ENCODE results near the gene MAGEF1. TPM values are rescaled to one million over a fixed set of nuclear protein-coding genes. Genes with fewer than 3 reads are reported as not detected.

The MAGEF1 gene
- total and polyA plus RNA-seq, 2 of the 8 experiments (the other 6 are each of a cell fraction or from before 2014, with no cell fraction given), result 26.5 to 56.7 TPM

GRCh38 chr3:184694716-184695115 is 17.1 kb downstream of the MAGEF1 start:
- H3K79me2 ChIP-seq (ENCODE audit: control insufficient read depth in 1 of 2, insufficient read depth in 2 of 2, low read length in 2 of 2), result no peaks in the 10 kb centered on the region
- H4K5ac ChIP-seq (ENCODE audit: insufficient read length, low read depth, low read length), result no peak overlapping the region
- peaks cover 0 to 3% (median 0%) of the 10 kb centered on the region in 4 experiments; a peak in 1 of 7 replicates for H3K27me3 ChIP-seq (replicated peaks in 1 of 4; ENCODE audit: control insufficient read depth in 3 of 4, extremely low read depth in 1 of 4, insufficient read depth in 3 of 4, low read length in 3 of 4)
- no peak overlapping the region for H2BK20ac ChIP-seq (ENCODE audit: low read length)
- 63% methylated on average over 3 of the region's 3 CpGs; no CpG with 5 or more reads in 1 of the 2 experiments for WGBS, 2 experiments (ENCODE audit: extremely low coverage in 1 of 2, insufficient coverage in 1 of 2, insufficient read length in 1 of 2, insufficient replicate concordance in 2 of 2, low coverage in 1 of 2, low lambda C conversion rate in 2 of 2, missing lambda C conversion rate in 1 of 2)
- H3K23ac ChIP-seq (ENCODE audit: insufficient read length), result no peak overlapping the region
- H3K4me3 ChIP-seq (ENCODE audit: extremely low read depth in 1 of 4, insufficient read depth in 2 of 4, low read depth in 3 of 4, low read length in 4 of 4), result no peak overlapping the region
- CTCF ChIA-PET (ENCODE audit: partially characterized antibody), result interaction anchor here (0.6 to 2.3 kb wide), 4 partner anchors 17 to 169 kb away, joined by 3 to 8 read pairs (median 4); partner anchors contain the start of gene MAGEF1
- no peak overlapping the region for H3K9ac ChIP-seq (replicated peaks in 1 of 4; ENCODE audit: extremely low read depth in 1 of 4, low read depth in 3 of 4, low read length in 3 of 4)
- H3K36me3 ChIP-seq (ENCODE audit: control insufficient read depth in 2 of 4, insufficient read depth in 4 of 4, low read length in 3 of 4), result no peaks in the 10 kb centered on the region
- no peak overlapping the region for H2BK5ac ChIP-seq (ENCODE audit: low read depth, low read length)
- H2BK120ac ChIP-seq (replicated peaks; ENCODE audit: low read depth, low read length), result no peak overlapping the region
- H2BK15ac ChIP-seq (ENCODE audit: low read length), result no peak overlapping the region
- no peaks in the 10 kb centered on the region; the same call in 1 of the 2 replicates for H3K23me2 ChIP-seq (ENCODE audit: low read depth, low read length)
- peaks cover 2 to 9% (median 4%) of the 10 kb centered on the region in 4 experiments; a peak in 4 of 7 replicates for H3K4me1 ChIP-seq (replicated peaks in 1 of 4; ENCODE audit: control insufficient read depth in 3 of 4, insufficient read depth in 4 of 4, low read length in 3 of 4)
- H3K9me3 ChIP-seq (ENCODE audit: insufficient read depth in 2 of 2, low read depth in 1 of 2, low read length in 1 of 2), result no peaks in the 10 kb centered on the region
- FAIRE-seq (no peak), DNase-seq (ENCODE audit: low read depth in 1 of 2, low spot score in 2 of 2) (no peak)
- no peak overlapping the region for H3K14ac ChIP-seq (ENCODE audit: insufficient read length)
- H3K56ac ChIP-seq (replicated peaks; ENCODE audit: insufficient read length, low read depth, low read length), result no peak overlapping the region
- H2AK5ac ChIP-seq (ENCODE audit: low read depth, low read length), result no peak overlapping the region
- TF ChIP-seq SAP30 (IDR thresholded peaks at IDR 0.05; ENCODE audit: insufficient read depth, insufficient replicate concordance, low read length) (no peak), POLR2A (IDR thresholded peaks at IDR 0.05; ENCODE audit: control extremely low read depth in 1 of 2, low read depth in 2 of 2, low read length in 2 of 2) (no peak), NRF1 (IDR thresholded peaks at IDR 0.05; ENCODE audit: low read depth, low read length) (no peak), TEAD4 (IDR thresholded peaks at IDR 0.05; ENCODE audit: low read depth, low read length) (no peak), RNF2 (IDR thresholded peaks at IDR 0.05; ENCODE audit: borderline replicate concordance, low read depth, low read length, missing control alignments, poor library complexity, severe bottlenecking) (no peak)
- H3K4me2 ChIP-seq (ENCODE audit: insufficient read depth in 1 of 2, low read depth in 2 of 2, low read length in 2 of 2), result no peak overlapping the region
- H4K20me1 ChIP-seq (replicated peaks in 1 of 2; ENCODE audit: control insufficient read depth in 1 of 2, insufficient read depth in 2 of 2, low read length in 2 of 2), result no peaks in the 10 kb centered on the region
- H3K79me1 ChIP-seq (ENCODE audit: low read depth, low read length), result no peaks in the 10 kb centered on the region
- no peak overlapping the region for H3K27ac ChIP-seq (ENCODE audit: low read depth, low read length)
- H2BK12ac ChIP-seq (ENCODE audit: low read depth, low read length), result no peak overlapping the region
- no peak overlapping the region for H3K4ac ChIP-seq (replicated peaks; ENCODE audit: insufficient read length, low read depth, low read length)
- POLR2A ChIA-PET (ENCODE audit: partially characterized antibody), result interaction anchor here (1.2 to 3.6 kb wide), 2 partner anchors 16 kb away, joined by 3 to 15 read pairs; partner anchors contain the start of gene MAGEF1
- no peak overlapping the region for H4K8ac ChIP-seq (ENCODE audit: extremely low read depth, insufficient read depth, low read length)
- no peak overlapping the region for H2AFZ ChIP-seq (ENCODE audit: low read length)
- no peak overlapping the region for H4K91ac ChIP-seq (replicated peaks; ENCODE audit: insufficient read length, low read length)
- H3K18ac ChIP-seq (ENCODE audit: extremely low read depth, low read length), result no peak overlapping the region
